K562 (cell line): Measurements from ENCODE around the gene COQ2. TPM values are rescaled to one million over a fixed set of nuclear protein-coding genes. Genes with fewer than 3 reads are reported as not detected.

ENCODE experiments used
- ATAC-seq: fragments of 200-7000 bp; cut with Tn5 transposase; 3 replicates; pipeline ENCODE4 v1.9.1; 2020; ENCODE audit warnings: moderate library complexity
- BruUV-seq: library from RNA; stranded (reverse); fragments of 400-500 nt; replicated peaks from 2 replicates; lab custom pipeline; 2021; lab: Mats Ljungman, UMichigan
- CTCF ChIA-PET: fragments of 300-600 bp; formaldehyde crosslinking; extraction: SDS; loops from one replicate; lab custom pipeline; 2021; ENCODE audit warnings: low intra/inter-chr PET ratio; lab: Yijun Ruan, JAX
- POLR2A ChIA-PET: fragments of 300-600, 350-650 bp; sonication (Branson Sonifier 250); formaldehyde crosslinking; extraction: SDS; loops from one replicate; lab custom pipeline; 2021; ENCODE audit warnings: antibody characterized with exemption, inconsistent platforms; lab: Yijun Ruan, JAX
- DNase-seq, 4 experiments: peaks; one replicate each; pipeline versions ENCODE4 v3.0.0 to v3.0.0-alpha.2; 2011 to 2018; ENCODE audit warnings: low spot score in 3 of 4, mixed read lengths in 3 of 4; ENCODE audit errors: extremely low read depth in 1 of 4
- FAIRE-seq: peaks from 2 replicates; lab custom pipeline; 2011; peaks lifted over from hg19 to GRCh38; lab: Jason Lieb, UNC
- H2AFZ ChIP-seq: 2 replicates; pipeline ENCODE4 v1.6.0; 2011; ENCODE audit warnings: low read depth, low read length, control low read depth, inconsistent platforms
- H3K27ac ChIP-seq: fragments of 200-600 bp; 3 replicates; pipeline ENCODE4 v1.8.0; 2011; ENCODE audit warnings: low read depth, mild to moderate bottlenecking, control low read depth, inconsistent platforms, low read length, moderate library complexity, mixed read lengths; ENCODE audit errors: extremely low read depth
- H3K27me3 ChIP-seq, 2 experiments: fragments of 300-600 bp in 1 of 2; 2 replicates in 1 of 2; 3 replicates in 1 of 2; pipeline versions ENCODE4 v1.6.0 to v1.8.0; 2011; ENCODE audit warnings: inconsistent platforms in 2 of 2, low read length in 2 of 2, mild to moderate bottlenecking in 1 of 2, mixed read lengths in 1 of 2, moderate library complexity in 1 of 2; ENCODE audit not compliant: control insufficient read depth in 2 of 2, insufficient read depth in 2 of 2
- H3K36me3 ChIP-seq: fragments of 300-600 bp; 3 replicates; pipeline ENCODE4 v1.8.0; 2011; ENCODE audit warnings: mild to moderate bottlenecking, low read length, inconsistent platforms; ENCODE audit not compliant: control insufficient read depth, insufficient read depth
- H3K4me1 ChIP-seq, 2 experiments: fragments of 200-600 bp in 1 of 2; replicated peaks in 1 of 2; 2 replicates in 1 of 2; 3 replicates in 1 of 2; pipeline versions ENCODE4 v1.5.1 to v1.8.0; 2011; ENCODE audit warnings: inconsistent platforms in 2 of 2, low read length in 2 of 2, mild to moderate bottlenecking in 1 of 2, mixed read lengths in 1 of 2, moderate library complexity in 1 of 2; ENCODE audit not compliant: control insufficient read depth in 2 of 2, insufficient read depth in 2 of 2
- H3K4me2 ChIP-seq: 2 replicates; pipeline ENCODE4 v1.6.1; 2011; ENCODE audit warnings: low read length, control low read depth, inconsistent platforms, mixed read lengths; ENCODE audit not compliant: insufficient read depth
- H3K4me3 ChIP-seq: fragments of 200-600 bp; sonication (generic), shearing (Covaris generic); 2 replicates; pipeline ENCODE4 v1.5.1; 2016; ENCODE audit warnings: control low read depth, inconsistent platforms
- H3K79me2 ChIP-seq: fragments of 200-600 bp; 3 replicates; pipeline ENCODE4 v1.8.0; 2011; ENCODE audit warnings: low read length, inconsistent platforms; ENCODE audit not compliant: control insufficient read depth, insufficient read depth
- H3K9ac ChIP-seq, 2 experiments: 2 replicates each; pipeline versions ENCODE4 v1.6.0 to v1.6.1; 2011; ENCODE audit warnings: low read depth in 2 of 2, low read length in 2 of 2, control low read depth in 1 of 2, inconsistent platforms in 1 of 2, mild to moderate bottlenecking in 1 of 2, mixed read lengths in 1 of 2; ENCODE audit not compliant: insufficient read depth in 1 of 2
- H3K9me1 ChIP-seq: one replicate; pipeline ENCODE4 v1.6.0; 2011; ENCODE audit warnings: inconsistent platforms, mild to moderate bottlenecking, low read length, moderate library complexity; ENCODE audit not compliant: control insufficient read depth, insufficient read depth
- H3K9me3 ChIP-seq: replicated peaks from 2 replicates; pipeline ENCODE4 v1.5.1; 2011; ENCODE audit warnings: low read depth, low read length, inconsistent platforms; ENCODE audit not compliant: control insufficient read depth, insufficient read depth
- H4K20me1 ChIP-seq: replicated peaks from 2 replicates; pipeline ENCODE4 v1.6.1; 2011; ENCODE audit warnings: low read length, inconsistent platforms, mixed read lengths; ENCODE audit not compliant: control insufficient read depth, insufficient read depth
- SOX6 ChIP-seq: fragments of 450-650 bp; IDR thresholded peaks from 2 replicates; pipeline ENCODE4 v1.6.1; 2014; ENCODE audit warnings: mild to moderate bottlenecking
- WGBS: fragments of 100-300 bp; shearing (Covaris generic); methylation state at CpG from one replicate; pipeline ENCODE4 v1.1.6; 2016; ENCODE audit warnings: low coverage, mixed read lengths; ENCODE audit not compliant: insufficient coverage; ENCODE audit errors: missing lambda C conversion rate; 5-methylcytosine and 5-hydroxymethylcytosine counted together
- in situ Hi-C: fragments of 300-500 bp; cut with MboI; formaldehyde crosslinking; loops from 4 replicates; pipeline ENCODE4 v1.15.0; 2018; ENCODE audit warnings: inconsistent platforms, mixed read lengths
- intact Hi-C: fragments of 100-400 bp; cut with micrococcal nuclease; formaldehyde crosslinking; loops from 2 replicates; pipeline ENCODE4 v1.14.2; 2022
- polyA plus RNA-seq, 8 experiments: library from polyadenylated mRNA; depleted of rRNA in 4 of 8; stranded (reverse) in 5 of 8; unstranded in 3 of 8; fragments of >200 nt; fragmentation: Nextera tagmentation in 2 of 8; fragmentation: Illumina TruSeq in 1 of 8; extraction: Ambion mirVana in 2 of 8; extraction: Trizol in 1 of 8; gene quantifications; 2 replicates each; pipeline versions ENCODE4 v1.2.1 to v1.2.3, GENCODE V29; 2011 to 2014; ENCODE audit warnings: inconsistent platforms in 1 of 8, missing spikeins in 1 of 8
- total RNA-seq, 7 experiments: library from RNA; depleted of rRNA in 6 of 7; stranded (reverse); fragments of >200 nt in 6 of 7; fragmentation: Illumina TruSeq in 2 of 7; extraction: Trizol in 2 of 7; gene quantifications; 2 replicates each; pipeline versions ENCODE4 v1.2.1 to v1.2.3, GENCODE V29; 2011 to 2021; ENCODE audit warnings: low replicate concordance in 1 of 7
- TF ChIP-seq, protein P1 (sequence below): sonication (generic); formaldehyde crosslinking; IDR thresholded peaks from 2 replicates; pipeline ENCODE4 v1.8.1; 2023; ENCODE audit warnings: missing genetic modification reagents, mild to moderate bottlenecking, borderline replicate concordance

COQ2 gene
- total and polyA plus RNA-seq, 9 of the 15 experiments (the other 6 are each of a cell fraction or from before 2014, with no cell fraction given) = 1.9 to 13.5 (median 11.8) TPM

- TF ChIP-seq, protein P1, sequence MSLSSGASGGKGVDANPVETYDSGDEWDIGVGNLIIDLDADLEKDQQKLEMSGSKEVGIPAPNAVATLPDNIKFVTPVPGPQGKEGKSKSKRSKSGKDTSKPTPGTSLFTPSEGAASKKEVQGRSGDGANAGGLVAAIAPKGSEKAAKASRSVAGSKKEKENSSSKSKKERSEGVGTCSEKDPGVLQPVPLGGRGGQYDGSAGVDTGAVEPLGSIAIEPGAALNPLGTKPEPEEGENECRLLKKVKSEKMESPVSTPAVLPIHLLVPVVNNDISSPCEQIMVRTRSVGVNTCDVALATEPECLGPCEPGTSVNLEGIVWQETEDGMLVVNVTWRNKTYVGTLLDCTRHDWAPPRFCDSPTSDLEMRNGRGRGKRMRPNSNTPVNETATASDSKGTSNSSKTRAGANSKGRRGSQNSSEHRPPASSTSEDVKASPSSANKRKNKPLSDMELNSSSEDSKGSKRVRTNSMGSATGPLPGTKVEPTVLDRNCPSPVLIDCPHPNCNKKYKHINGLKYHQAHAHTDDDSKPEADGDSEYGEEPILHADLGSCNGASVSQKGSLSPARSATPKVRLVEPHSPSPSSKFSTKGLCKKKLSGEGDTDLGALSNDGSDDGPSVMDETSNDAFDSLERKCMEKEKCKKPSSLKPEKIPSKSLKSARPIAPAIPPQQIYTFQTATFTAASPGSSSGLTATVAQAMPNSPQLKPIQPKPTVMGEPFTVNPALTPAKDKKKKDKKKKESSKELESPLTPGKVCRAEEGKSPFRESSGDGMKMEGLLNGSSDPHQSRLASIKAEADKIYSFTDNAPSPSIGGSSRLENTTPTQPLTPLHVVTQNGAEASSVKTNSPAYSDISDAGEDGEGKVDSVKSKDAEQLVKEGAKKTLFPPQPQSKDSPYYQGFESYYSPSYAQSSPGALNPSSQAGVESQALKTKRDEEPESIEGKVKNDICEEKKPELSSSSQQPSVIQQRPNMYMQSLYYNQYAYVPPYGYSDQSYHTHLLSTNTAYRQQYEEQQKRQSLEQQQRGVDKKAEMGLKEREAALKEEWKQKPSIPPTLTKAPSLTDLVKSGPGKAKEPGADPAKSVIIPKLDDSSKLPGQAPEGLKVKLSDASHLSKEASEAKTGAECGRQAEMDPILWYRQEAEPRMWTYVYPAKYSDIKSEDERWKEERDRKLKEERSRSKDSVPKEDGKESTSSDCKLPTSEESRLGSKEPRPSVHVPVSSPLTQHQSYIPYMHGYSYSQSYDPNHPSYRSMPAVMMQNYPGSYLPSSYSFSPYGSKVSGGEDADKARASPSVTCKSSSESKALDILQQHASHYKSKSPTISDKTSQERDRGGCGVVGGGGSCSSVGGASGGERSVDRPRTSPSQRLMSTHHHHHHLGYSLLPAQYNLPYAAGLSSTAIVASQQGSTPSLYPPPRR (CRISPR knock-in tag) = no peak
Measured at GRCh38 chr4:83217721-83218522, 66.7 kb downstream of the COQ2 start (continued).

DNA sequence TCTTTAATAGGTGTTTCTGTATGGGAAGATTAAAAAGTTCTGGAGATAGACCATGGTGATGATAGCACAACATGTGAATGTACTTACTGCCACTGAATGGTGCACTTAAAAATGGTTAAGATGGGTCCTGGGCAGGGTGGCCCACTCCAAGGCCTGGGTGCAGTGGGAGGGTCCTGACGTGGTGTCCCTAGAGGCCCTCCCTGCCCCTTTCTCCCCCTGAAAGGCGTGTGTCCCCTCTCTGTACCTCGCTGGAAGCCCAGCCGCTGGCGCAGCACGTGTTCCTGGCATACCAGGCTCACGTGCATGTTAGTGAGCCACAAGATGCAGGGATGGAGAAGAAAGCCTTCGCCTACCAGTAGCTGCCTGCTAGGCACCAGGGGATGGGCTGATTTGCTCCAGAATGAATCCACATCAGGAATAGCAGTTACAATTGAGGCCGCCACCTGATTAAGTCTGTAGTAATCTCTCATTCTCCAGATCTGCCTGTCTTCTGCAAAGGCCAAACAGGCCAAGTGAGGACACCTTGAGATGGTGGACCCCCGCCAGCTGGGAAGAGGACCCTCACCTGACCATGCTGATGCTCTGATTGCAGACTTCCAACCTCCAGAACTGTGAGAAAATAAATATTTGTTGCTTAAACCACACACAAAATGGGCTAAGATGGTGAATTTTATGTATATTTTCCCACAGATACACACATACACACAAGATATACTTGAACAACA is 67.5 kb downstream of the COQ2 start:
- Histone ChIP-seq H3K79me2 (no peaks in the 10 kb centered on the region), H4K20me1 (no peaks in the 10 kb centered on the region), H3K9me3 (no peaks in the 10 kb centered on the region; the same call in 1 of the 2 replicates), H3K27ac (no peak overlapping the region), H3K36me3 (no peaks in the 10 kb centered on the region), H3K4me3 (no peak overlapping the region), H3K4me1 (no peaks in the 10 kb centered on the region; a peak in 2 of 5 replicates), H2AFZ (peak overlapping the region; percentile 60), H3K4me2 (no peak overlapping the region), H3K27me3 (peaks cover 4 to 10% of the 10 kb centered on the region in 2 experiments; a peak in 3 of 5 replicates), H3K9me1 (no peaks in the 10 kb centered on the region), H3K9ac (no peak overlapping the region)
- intact Hi-C loops (no loop called here), in situ Hi-C loops (no loop called here)
- WGBS = 35% methylated on average over 10 of the region's 10 CpGs
- ATAC-seq (no peak), DNase-seq (no peak), FAIRE-seq (no peak)
- ChIA-PET CTCF (no interaction called here), POLR2A (interaction anchor here (0.5 to 1.7 kb wide), 2 partner anchors 12 to 325 kb away, joined by 3 to 6 read pairs; no protein-coding TSS in a partner anchor)
- BruUV-seq = no TSS peak
- TF ChIP-seq SOX6 = no peak
